GM12892 (cell line): ENCODE data around the gene EVI5L.

Source experiments
- POLR2A ChIP-seq: IDR thresholded peaks from 2 replicates; pipeline ENCODE4 v1.6.1; 2011; ENCODE audit warnings: low read depth, low read length, control low read depth
- POLR2AphosphoS5 ChIP-seq: IDR thresholded peaks from 2 replicates; pipeline ENCODE4 v1.6.1; 2011; ENCODE audit warnings: low read depth, low read length, control low read depth
- TAF1 ChIP-seq: IDR thresholded peaks from 2 replicates; pipeline ENCODE4 v1.6.1; 2011; ENCODE audit warnings: low read depth, mild to moderate bottlenecking, control low read depth, low read length, borderline replicate concordance

DNA sequence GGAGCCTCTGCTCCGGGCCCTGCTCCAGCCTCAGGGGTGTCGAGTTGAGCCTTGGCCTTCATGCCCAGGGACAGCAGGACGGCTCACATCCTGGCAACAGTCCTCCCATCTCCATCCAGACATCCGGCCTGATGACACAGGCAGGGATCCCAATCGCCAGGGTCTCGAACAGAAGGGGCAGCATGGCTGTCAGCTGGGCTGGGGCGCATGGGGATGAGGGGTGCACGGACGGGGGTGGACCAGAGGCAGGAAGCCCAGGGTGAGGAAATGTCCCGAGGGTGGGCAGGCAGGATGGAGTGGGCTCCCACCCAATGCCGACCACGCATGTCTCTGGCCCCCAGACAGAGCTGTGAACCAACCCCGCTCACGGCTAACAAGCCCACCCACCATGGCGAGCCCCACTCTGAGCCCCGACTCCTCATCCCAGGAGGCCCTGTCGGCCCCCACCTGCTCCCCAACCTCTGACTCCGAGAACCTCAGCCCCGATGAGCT, 16.2 kb downstream of the EVI5L start:
- TF ChIP-seq POLR2A (no peak), POLR2AphosphoS5 (no peak), TAF1 (no peak)
